MM.1S (cell line): Measurements from ENCODE around the gene GMPR.

Experiments used
- DNase-seq: peaks from one replicate; pipeline ENCODE4 v3.0.0-alpha.2; 2015
- H2AFZ ChIP-seq: fragments of 300-600 bp; sonication (generic); 2 replicates; pipeline ENCODE4 v1.6.0; 2016; ENCODE audit warnings: antibody characterized with exemption, low read length
- H3F3A ChIP-seq: fragments of 300-600 bp; sonication (generic); 2 replicates; pipeline ENCODE4 v1.6.1; 2016; ENCODE audit warnings: mild to moderate bottlenecking, antibody characterized with exemption, low read length, moderate library complexity, mixed read lengths; ENCODE audit not compliant: insufficient read depth
- H3K27ac ChIP-seq: fragments of 300-600 bp; sonication (generic); 2 replicates; pipeline ENCODE4 v1.5.1; 2016; ENCODE audit warnings: mild to moderate bottlenecking, low read length
- H3K27me3 ChIP-seq: fragments of 300-600 bp; sonication (generic); replicated peaks from 2 replicates; pipeline ENCODE4 v1.6.0; 2016; ENCODE audit warnings: low read length; ENCODE audit not compliant: insufficient read depth
- H3K36me3 ChIP-seq: fragments of 300-600 bp; sonication (generic); replicated peaks from 2 replicates; pipeline ENCODE4 v1.6.1; 2016; ENCODE audit warnings: mild to moderate bottlenecking, low read length, mixed read lengths; ENCODE audit not compliant: insufficient read depth
- H3K4me1 ChIP-seq: fragments of 300-600 bp; sonication (generic); 2 replicates; pipeline ENCODE4 v1.6.1; 2016; ENCODE audit warnings: low read length, mixed read lengths
- H3K4me2 ChIP-seq: fragments of 300-600 bp; sonication (generic); 2 replicates; pipeline ENCODE4 v1.6.0; 2016; ENCODE audit warnings: low read depth, low read length
- H3K4me3 ChIP-seq: fragments of 300-600 bp; sonication (generic); 2 replicates; pipeline ENCODE4 v1.5.1; 2016; ENCODE audit warnings: low read length, mixed read lengths
- H3K79me2 ChIP-seq: fragments of 300-600 bp; sonication (generic); 2 replicates; pipeline ENCODE4 v1.6.1; 2016; ENCODE audit warnings: mixed run types, low read length, mixed read lengths
- H3K9ac ChIP-seq: fragments of 300-600 bp; sonication (generic); 2 replicates; pipeline ENCODE4 v1.6.1; 2016; ENCODE audit warnings: low read length, mixed read lengths
- H3K9me2 ChIP-seq: fragments of 300-600 bp; sonication (generic); replicated peaks from 2 replicates; pipeline ENCODE4 v1.6.1; 2016; ENCODE audit warnings: mild to moderate bottlenecking, low read length, mixed read lengths; ENCODE audit not compliant: insufficient read depth
- H3K9me3 ChIP-seq: fragments of 300-600 bp; sonication (generic); replicated peaks from 2 replicates; pipeline ENCODE4 v1.6.1; 2016; ENCODE audit warnings: mild to moderate bottlenecking, low read length, mixed read lengths; ENCODE audit not compliant: insufficient read depth
- H4K20me1 ChIP-seq: fragments of 300-600 bp; sonication (generic); 2 replicates; pipeline ENCODE4 v1.6.1; 2016; ENCODE audit warnings: mild to moderate bottlenecking, low read length, moderate library complexity, mixed read lengths; ENCODE audit not compliant: insufficient read depth
- EZH2 ChIP-seq: fragments of 300-600 bp; sonication (generic); optimal IDR thresholded peaks from 2 replicates; pipeline ENCODE3; 2017; ENCODE audit warnings: low read depth, mild to moderate bottlenecking, antibody characterized with exemption, low read length, mixed read lengths
- EZH2phosphoT487 ChIP-seq: fragments of 300-600 bp; sonication (generic); IDR thresholded peaks from 2 replicates; pipeline ENCODE4 v1.6.1; 2018; ENCODE audit warnings: antibody characterized with exemption, low read length
- TF ChIP-seq, protein P1 (sequence below): fragments of 300-600 bp; sonication (generic); IDR thresholded peaks from 2 replicates; pipeline ENCODE4 v1.5.1; 2016; ENCODE audit warnings: antibody characterized with exemption, low read length, mixed read lengths

GMPR gene

DNA sequence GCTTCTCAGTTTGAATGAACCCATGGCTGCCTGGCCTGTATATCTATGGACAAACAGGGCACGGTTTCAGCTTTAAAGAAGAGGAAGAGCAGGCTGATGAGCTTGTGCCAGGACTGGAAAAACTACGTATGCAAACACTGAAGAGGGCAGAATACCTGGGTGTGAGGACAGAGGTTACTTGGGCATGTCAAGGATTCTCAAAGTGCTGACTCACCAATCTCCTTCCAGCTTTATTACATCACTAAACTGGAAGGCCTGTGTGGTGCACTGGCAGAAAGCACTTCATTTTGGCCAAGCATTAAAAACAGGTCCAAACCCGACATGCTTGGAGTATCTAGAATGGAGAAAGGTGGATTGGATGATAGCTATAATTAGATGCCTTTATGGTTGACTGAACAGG is 95.2 kb downstream of the GMPR start:
- H3K27ac ChIP-seq, result no peak overlapping the region
- H3K9ac ChIP-seq, result no peak overlapping the region
- no peak overlapping the region for H3K4me2 ChIP-seq
- H3K9me2 ChIP-seq, result no peaks in the 10 kb centered on the region
- peaks cover 4% of the 10 kb centered on the region for H3F3A ChIP-seq
- TF ChIP-seq, protein P1, sequence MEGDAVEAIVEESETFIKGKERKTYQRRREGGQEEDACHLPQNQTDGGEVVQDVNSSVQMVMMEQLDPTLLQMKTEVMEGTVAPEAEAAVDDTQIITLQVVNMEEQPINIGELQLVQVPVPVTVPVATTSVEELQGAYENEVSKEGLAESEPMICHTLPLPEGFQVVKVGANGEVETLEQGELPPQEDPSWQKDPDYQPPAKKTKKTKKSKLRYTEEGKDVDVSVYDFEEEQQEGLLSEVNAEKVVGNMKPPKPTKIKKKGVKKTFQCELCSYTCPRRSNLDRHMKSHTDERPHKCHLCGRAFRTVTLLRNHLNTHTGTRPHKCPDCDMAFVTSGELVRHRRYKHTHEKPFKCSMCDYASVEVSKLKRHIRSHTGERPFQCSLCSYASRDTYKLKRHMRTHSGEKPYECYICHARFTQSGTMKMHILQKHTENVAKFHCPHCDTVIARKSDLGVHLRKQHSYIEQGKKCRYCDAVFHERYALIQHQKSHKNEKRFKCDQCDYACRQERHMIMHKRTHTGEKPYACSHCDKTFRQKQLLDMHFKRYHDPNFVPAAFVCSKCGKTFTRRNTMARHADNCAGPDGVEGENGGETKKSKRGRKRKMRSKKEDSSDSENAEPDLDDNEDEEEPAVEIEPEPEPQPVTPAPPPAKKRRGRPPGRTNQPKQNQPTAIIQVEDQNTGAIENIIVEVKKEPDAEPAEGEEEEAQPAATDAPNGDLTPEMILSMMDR, result no peak
- no peak for TF ChIP-seq EZH2phosphoT487
- TF ChIP-seq EZH2, result no peak
- H3K9me3 ChIP-seq, result no peaks in the 10 kb centered on the region
- H3K79me2 ChIP-seq, result no peaks in the 10 kb centered on the region
- no peaks in the 10 kb centered on the region for H3K27me3 ChIP-seq
- no peak overlapping the region for H2AFZ ChIP-seq
- no peaks in the 10 kb centered on the region for H4K20me1 ChIP-seq
- no peak for DNase-seq
- peaks cover 6% of the 10 kb centered on the region; the same call in 1 of the 2 replicates for H3K4me1 ChIP-seq
- no peaks in the 10 kb centered on the region for H3K36me3 ChIP-seq
- no peak overlapping the region for H3K4me3 ChIP-seq

DNA sequence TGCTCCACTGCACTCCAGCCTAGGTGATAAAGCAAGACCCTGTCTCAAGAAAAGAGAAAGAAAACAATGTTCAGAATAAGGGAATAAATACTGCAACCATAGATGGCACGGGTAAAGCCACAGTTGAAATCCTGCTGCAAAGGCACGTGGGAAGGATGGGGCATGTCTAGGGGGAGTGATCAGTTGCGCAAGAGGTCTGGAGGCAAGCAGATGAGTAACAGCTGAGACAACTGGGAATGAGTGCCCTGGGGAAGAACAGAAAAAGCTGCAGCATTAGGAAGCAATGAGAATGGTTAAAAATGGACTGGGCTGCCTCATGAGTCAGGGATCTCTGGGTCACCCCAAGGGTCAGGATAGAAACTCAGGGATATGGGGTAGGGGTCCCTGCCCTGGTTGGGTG is 96.3 kb downstream of the GMPR start:
- TF ChIP-seq, protein P1, result no peak
- TF ChIP-seq EZH2 (no peak), EZH2phosphoT487 (no peak)
- H3K27ac ChIP-seq, result no peak overlapping the region
- no peak overlapping the region for H3K4me3 ChIP-seq
- DNase-seq, result no peak
- peaks cover 6% of the 10 kb centered on the region; the same call in 1 of the 2 replicates for H3K4me1 ChIP-seq
- H3K9me2 ChIP-seq, result no peaks in the 10 kb centered on the region
- H2AFZ ChIP-seq, result no peak overlapping the region
- H3K36me3 ChIP-seq, result no peaks in the 10 kb centered on the region
- H3K9me3 ChIP-seq, result no peaks in the 10 kb centered on the region
- H3K9ac ChIP-seq, result no peak overlapping the region
- H3K27me3 ChIP-seq, result no peaks in the 10 kb centered on the region
- H3K79me2 ChIP-seq, result no peaks in the 10 kb centered on the region
- H4K20me1 ChIP-seq, result no peaks in the 10 kb centered on the region
- peaks cover 4% of the 10 kb centered on the region for H3F3A ChIP-seq
- no peak overlapping the region for H3K4me2 ChIP-seq

- Histone ChIP-seq H3K79me2 (no peaks in the 10 kb centered on the region), H3K9ac (no peak overlapping the region), H2AFZ (no peak overlapping the region), H3K27ac (no peak overlapping the region), H3K4me2 (no peak overlapping the region), H3K36me3 (no peaks in the 10 kb centered on the region), H3K4me3 (no peak overlapping the region), H3K9me2 (no peaks in the 10 kb centered on the region), H3F3A (peaks cover 4% of the 10 kb centered on the region), H4K20me1 (no peaks in the 10 kb centered on the region), H3K9me3 (no peaks in the 10 kb centered on the region), H3K27me3 (no peaks in the 10 kb centered on the region), H3K4me1 (peaks cover 6% of the 10 kb centered on the region; the same call in 1 of the 2 replicates)
- no peak for DNase-seq
- TF ChIP-seq EZH2 (no peak), EZH2phosphoT487 (no peak)
- TF ChIP-seq, protein P1, result no peak
Observed at GRCh38 chr6:16335176-16335575, 96.8 kb downstream of the GMPR start.
